22Rv1 (cell line): ENCODE data around the gene S100A16.

ENCODE experiments used
- ZFX ChIP-seq: fragments of 450-650 bp; IDR thresholded peaks from 2 replicates; pipeline ENCODE4 v1.6.1; 2017; ENCODE audit warnings: antibody characterized with exemption, borderline replicate concordance
- TF ChIP-seq, protein P1 (sequence below): fragments of 450-650 bp; IDR thresholded peaks from 2 replicates; pipeline ENCODE4 v1.5.1; 2017; ENCODE audit warnings: mild to moderate bottlenecking

DNA sequence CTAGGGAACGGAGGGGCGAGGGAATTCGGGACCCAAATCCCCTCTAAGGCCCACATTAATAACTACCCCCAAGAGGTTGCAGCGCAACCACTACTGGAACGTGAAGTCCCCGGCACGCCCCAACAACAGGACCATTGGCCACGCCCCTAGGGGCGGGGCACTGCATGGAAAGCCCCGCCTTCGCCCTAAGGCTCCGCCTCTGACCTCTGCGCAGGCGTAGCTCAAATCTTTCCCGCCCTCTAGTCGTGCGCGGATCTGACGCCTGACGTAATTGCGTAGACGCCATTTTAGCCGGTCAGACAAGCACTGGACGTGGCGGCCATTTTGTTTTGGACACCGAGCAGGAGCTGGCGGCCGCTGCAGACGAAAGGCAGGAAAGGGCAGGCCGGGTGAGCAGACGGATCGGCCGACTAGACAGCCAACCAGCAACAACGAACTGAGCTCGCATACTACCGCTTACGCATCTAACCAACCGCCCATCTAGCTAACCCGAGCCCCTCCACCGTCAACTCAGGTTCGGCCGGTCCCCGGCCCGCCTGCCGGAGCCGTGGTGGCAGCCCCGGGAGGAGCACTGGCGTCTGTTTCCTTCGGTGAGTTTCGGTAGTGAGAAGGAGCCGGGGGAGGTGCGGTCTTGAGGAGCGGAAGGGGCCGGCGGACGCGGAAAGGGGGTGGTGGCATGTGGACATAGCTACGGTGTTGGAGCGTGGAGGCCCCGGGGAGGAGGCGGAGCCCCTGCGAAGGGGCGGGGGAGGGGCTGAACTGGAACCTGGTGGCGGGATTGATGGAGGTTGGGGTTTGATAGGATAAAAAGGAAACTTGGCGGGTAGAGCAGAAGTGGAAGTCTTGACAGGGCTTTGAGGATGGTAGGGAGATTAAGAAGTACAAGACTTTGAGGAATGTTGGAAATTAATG is 21.1 kb upstream of the S100A16 start, which contains the start of gene CHTOP:
- TF ChIP-seq, protein P1, sequence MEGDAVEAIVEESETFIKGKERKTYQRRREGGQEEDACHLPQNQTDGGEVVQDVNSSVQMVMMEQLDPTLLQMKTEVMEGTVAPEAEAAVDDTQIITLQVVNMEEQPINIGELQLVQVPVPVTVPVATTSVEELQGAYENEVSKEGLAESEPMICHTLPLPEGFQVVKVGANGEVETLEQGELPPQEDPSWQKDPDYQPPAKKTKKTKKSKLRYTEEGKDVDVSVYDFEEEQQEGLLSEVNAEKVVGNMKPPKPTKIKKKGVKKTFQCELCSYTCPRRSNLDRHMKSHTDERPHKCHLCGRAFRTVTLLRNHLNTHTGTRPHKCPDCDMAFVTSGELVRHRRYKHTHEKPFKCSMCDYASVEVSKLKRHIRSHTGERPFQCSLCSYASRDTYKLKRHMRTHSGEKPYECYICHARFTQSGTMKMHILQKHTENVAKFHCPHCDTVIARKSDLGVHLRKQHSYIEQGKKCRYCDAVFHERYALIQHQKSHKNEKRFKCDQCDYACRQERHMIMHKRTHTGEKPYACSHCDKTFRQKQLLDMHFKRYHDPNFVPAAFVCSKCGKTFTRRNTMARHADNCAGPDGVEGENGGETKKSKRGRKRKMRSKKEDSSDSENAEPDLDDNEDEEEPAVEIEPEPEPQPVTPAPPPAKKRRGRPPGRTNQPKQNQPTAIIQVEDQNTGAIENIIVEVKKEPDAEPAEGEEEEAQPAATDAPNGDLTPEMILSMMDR, result no peak
- TF ChIP-seq ZFX, result no peak
